ENCODE data around the gene COL25A1.

- TF ChIP-seq POLR2A (IDR thresholded peaks at IDR 0.05; ENCODE audit: low read depth, low read length) (no peak), POLR2AphosphoS5 (IDR thresholded peaks at IDR 0.05; ENCODE audit: low read depth, low read length) (no peak)
Observed at GRCh38 chr4:109296527-109296926, 5.9 kb downstream of the COL25A1 start.

All from GM12892 (cell line).